ENCODE measurements around the gene CAND1. TPM values are rescaled to one million over a fixed set of nuclear protein-coding genes. Genes with fewer than 3 reads are reported as not detected.
"Not testable (repeated sequence)": the region's sequence is repeated elsewhere in the genome, so short reads cannot be mapped to it uniquely, and the experiment has no call there.

The CAND1 gene
- polyA plus RNA-seq, 6 donors from 2014 or later = 47.9 to 72.0 (median 59.0) TPM

GRCh38 chr12:67327466-67327865 is 58.3 kb downstream of the CAND1 start:
- H3K4me1 Mint-ChIP-seq = no peaks in the 10 kb centered on the region
- DNase-seq (no peak), ATAC-seq (ENCODE audit: low read depth in 2 of 2) (no peak)
- H3K27ac Mint-ChIP-seq = peak overlapping the region in 1 of 6 donors; percentile 3
- peaks cover 0 to 4% of the 10 kb centered on the region in 2 donors for H3K36me3 Mint-ChIP-seq
- peaks cover 0 to 2% (median 0%) of the 10 kb centered on the region in 7 donors for H3K9me3 Mint-ChIP-seq
- H3K27me3 Mint-ChIP-seq = no peaks in the 10 kb centered on the region
- no peak overlapping the region for H3K4me3 Mint-ChIP-seq

- H3K27ac Mint-ChIP-seq = no peak overlapping the region
- H3K4me1 Mint-ChIP-seq = no peaks in the 10 kb centered on the region
- no peaks in the 10 kb centered on the region for H3K36me3 Mint-ChIP-seq
- DNase-seq (no peak), ATAC-seq (ENCODE audit: low read depth in 2 of 2) (no peak)
- H3K27me3 Mint-ChIP-seq = no peaks in the 10 kb centered on the region
- H3K4me3 Mint-ChIP-seq = no peak overlapping the region
- peaks cover 4 to 12% (median 6%) of the 10 kb centered on the region in 7 donors for H3K9me3 Mint-ChIP-seq
Measured at GRCh38 chr12:67331123-67331522, 62.0 kb downstream of the CAND1 start.

GRCh38 chr12:67331828-67332227 is 62.7 kb downstream of the CAND1 start:
- Mint-ChIP-seq H3K9me3 (peaks cover 4 to 14% (median 8%) of the 10 kb centered on the region in 7 donors), H3K36me3 (no peaks in the 10 kb centered on the region), H3K27me3 (no peaks in the 10 kb centered on the region), H3K27ac (no peak overlapping the region), H3K4me3 (no peak overlapping the region), H3K4me1 (no peaks in the 10 kb centered on the region)
- ATAC-seq (ENCODE audit: low read depth in 2 of 2) (no peak), DNase-seq (no peak)

GRCh38 chr12:67333649-67334048 is 64.5 kb downstream of the CAND1 start:
- ATAC-seq (ENCODE audit: low read depth in 2 of 2) (no peak), DNase-seq (no peak)
- H3K4me3 Mint-ChIP-seq = no peak overlapping the region
- peaks cover 9 to 28% (median 18%) of the 10 kb centered on the region in 7 donors for H3K9me3 Mint-ChIP-seq
- H3K4me1 Mint-ChIP-seq = no peaks in the 10 kb centered on the region
- peaks cover 12 to 15% of the 10 kb centered on the region in 2 donors for H3K36me3 Mint-ChIP-seq
- no peaks in the 10 kb centered on the region for H3K27me3 Mint-ChIP-seq
- peak overlapping the region in 1 of 6 donors; percentile 21 for H3K27ac Mint-ChIP-seq

- H3K9me3 Mint-ChIP-seq = peaks cover 21 to 54% (median 41%) of the 10 kb centered on the region in 7 donors
- H3K27me3 Mint-ChIP-seq = no peaks in the 10 kb centered on the region
- H3K36me3 Mint-ChIP-seq = peaks cover 21 to 43% of the 10 kb centered on the region in 2 donors
- no peak for DNase-seq
- no peak overlapping the region for H3K4me3 Mint-ChIP-seq
- no peak for ATAC-seq (ENCODE audit: low read depth in 2 of 2)
- H3K27ac Mint-ChIP-seq = no peak overlapping the region
- H3K4me1 Mint-ChIP-seq = no peaks in the 10 kb centered on the region
Measured at GRCh38 chr12:67338426-67338825, 69.3 kb downstream of the CAND1 start.

- no peak overlapping the region for H3K27ac Mint-ChIP-seq
- no peaks in the 10 kb centered on the region for H3K27me3 Mint-ChIP-seq
- no peak overlapping the region for H3K4me3 Mint-ChIP-seq
- H3K4me1 Mint-ChIP-seq = no peaks in the 10 kb centered on the region
- no peak for DNase-seq
- ATAC-seq (ENCODE audit: low read depth in 2 of 2) = no peak
- peaks cover 18 to 51% (median 39%) of the 10 kb centered on the region in 7 donors for H3K9me3 Mint-ChIP-seq
- H3K36me3 Mint-ChIP-seq = peaks cover 21 to 43% of the 10 kb centered on the region in 2 donors
Measured at GRCh38 chr12:67339530-67339929, 70.4 kb downstream of the CAND1 start.

- H3K4me1 Mint-ChIP-seq; H3K27me3 Mint-ChIP-seq; H3K27ac Mint-ChIP-seq; H3K4me3 Mint-ChIP-seq; ATAC-seq (ENCODE audit: low read depth in 2 of 2); DNase-seq: not testable (repeated sequence)
- peaks cover 27 to 43% of the 10 kb centered on the region in 2 donors for H3K36me3 Mint-ChIP-seq
- peaks cover 13 to 55% (median 35%) of the 10 kb centered on the region in 7 donors for H3K9me3 Mint-ChIP-seq
Measured at GRCh38 chr12:67341086-67341485, 71.9 kb downstream of the CAND1 start.

GRCh38 chr12:67344979-67345710 is 76.0 kb downstream of the CAND1 start:
- Mint-ChIP-seq H3K27ac (no peak overlapping the region), H3K27me3 (no peaks in the 10 kb centered on the region), H3K4me1 (no peaks in the 10 kb centered on the region), H3K4me3 (no peak overlapping the region), H3K9me3 (peaks cover 11 to 55% (median 29%) of the 10 kb centered on the region in 7 donors), H3K36me3 (peaks cover 14 to 42% of the 10 kb centered on the region in 2 donors)
- DNase-seq (no peak), ATAC-seq (ENCODE audit: low read depth in 2 of 2) (no peak)

GRCh38 chr12:67348683-67349082 is 79.5 kb downstream of the CAND1 start:
- Mint-ChIP-seq H3K27me3 (no peaks in the 10 kb centered on the region), H3K4me3 (no peak overlapping the region), H3K9me3 (peaks cover 11 to 39% (median 21%) of the 10 kb centered on the region in 7 donors), H3K36me3 (peaks cover 14 to 23% of the 10 kb centered on the region in 2 donors), H3K27ac (no peak overlapping the region), H3K4me1 (no peaks in the 10 kb centered on the region)
- ATAC-seq (ENCODE audit: low read depth in 2 of 2) (no peak), DNase-seq (no peak)

GRCh38 chr12:67352682-67353081 is 83.5 kb downstream of the CAND1 start:
- Mint-ChIP-seq H3K9me3 (peaks cover 2 to 17% (median 10%) of the 10 kb centered on the region in 7 donors), H3K27ac (no peak overlapping the region), H3K27me3 (no peaks in the 10 kb centered on the region), H3K4me1 (peaks cover 0 to 6% (median 4%) of the 10 kb centered on the region in 3 donors), H3K4me3 (no peak overlapping the region), H3K36me3 (peaks cover 0 to 11% of the 10 kb centered on the region in 2 donors)
- ATAC-seq (ENCODE audit: low read depth in 2 of 2) (no peak), DNase-seq (no peak)

GRCh38 chr12:67354322-67354721 is 85.2 kb downstream of the CAND1 start:
- Mint-ChIP-seq H3K4me1 (peaks cover 4 to 6% (median 4%) of the 10 kb centered on the region in 3 donors), H3K9me3 (peaks cover 0 to under 1% (median 0%) of the 10 kb centered on the region in 7 donors), H3K36me3 (no peaks in the 10 kb centered on the region), H3K4me3 (no peak overlapping the region), H3K27me3 (no peaks in the 10 kb centered on the region), H3K27ac (no peak overlapping the region)
- DNase-seq = no peak
- no peak for ATAC-seq (ENCODE audit: low read depth in 2 of 2)

GRCh38 chr12:67354966-67355365 is 85.8 kb downstream of the CAND1 start:
- Mint-ChIP-seq H3K36me3 (no peaks in the 10 kb centered on the region), H3K4me3 (no peak overlapping the region), H3K27ac (no peak overlapping the region), H3K9me3 (no peaks in the 10 kb centered on the region), H3K4me1 (peaks cover 4 to 6% (median 4%) of the 10 kb centered on the region in 3 donors), H3K27me3 (no peaks in the 10 kb centered on the region)
- no peak for ATAC-seq (ENCODE audit: low read depth in 2 of 2)
- DNase-seq = no peak

GRCh38 chr12:67355428-67356379 is 86.5 kb downstream of the CAND1 start:
- DNase-seq (peak; percentile 23), ATAC-seq (ENCODE audit: low read depth in 2 of 2) (peak; percentile 68 to 70)
- Mint-ChIP-seq H3K9me3 (no peaks in the 10 kb centered on the region), H3K27me3 (no peaks in the 10 kb centered on the region), H3K4me1 (peaks cover 4 to 6% (median 4%) of the 10 kb centered on the region in 3 donors), H3K36me3 (no peaks in the 10 kb centered on the region), H3K4me3 (no peak overlapping the region), H3K27ac (peak overlapping the region in 2 of 6 donors; percentile 8 to 49)
